GM12891 (cell line): Measurements from ENCODE around the gene C10orf90.

ENCODE experiments used
- DNase-seq: peaks from one replicate; pipeline ENCODE4 v3.0.0; 2011; ENCODE audit warnings: low spot score; ENCODE audit not compliant: insufficient read length
- FAIRE-seq: peaks from 2 replicates; lab custom pipeline; 2011; peaks lifted over from hg19 to GRCh38; lab: Jason Lieb, UNC
- PAX5 ChIP-seq: IDR thresholded peaks from 2 replicates; pipeline ENCODE4 v1.6.1; 2011; ENCODE audit warnings: low read length, moderate library complexity, mild to moderate bottlenecking; ENCODE audit not compliant: insufficient read depth, severe bottlenecking
- POLR2A ChIP-seq: IDR thresholded peaks from 2 replicates; pipeline ENCODE4 v1.6.1; 2011; ENCODE audit warnings: low read depth, low read length, control low read depth
- POLR2AphosphoS5 ChIP-seq: IDR thresholded peaks from 2 replicates; pipeline ENCODE4 v1.6.1; 2011; ENCODE audit warnings: low read depth, low read length, control low read depth
- POU2F2 ChIP-seq: IDR thresholded peaks from 2 replicates; pipeline ENCODE4 v1.6.1; 2011; ENCODE audit warnings: low read depth, mild to moderate bottlenecking, control low read depth, low read length, moderate library complexity
- SPI1 ChIP-seq: IDR thresholded peaks from 2 replicates; pipeline ENCODE4 v1.6.1; 2011; ENCODE audit warnings: low read depth, low read length, control low read depth
- TAF1 ChIP-seq: IDR thresholded peaks from 2 replicates; pipeline ENCODE4 v1.6.1; 2011; ENCODE audit warnings: low read depth, low read length, control low read depth

Gene C10orf90

DNA sequence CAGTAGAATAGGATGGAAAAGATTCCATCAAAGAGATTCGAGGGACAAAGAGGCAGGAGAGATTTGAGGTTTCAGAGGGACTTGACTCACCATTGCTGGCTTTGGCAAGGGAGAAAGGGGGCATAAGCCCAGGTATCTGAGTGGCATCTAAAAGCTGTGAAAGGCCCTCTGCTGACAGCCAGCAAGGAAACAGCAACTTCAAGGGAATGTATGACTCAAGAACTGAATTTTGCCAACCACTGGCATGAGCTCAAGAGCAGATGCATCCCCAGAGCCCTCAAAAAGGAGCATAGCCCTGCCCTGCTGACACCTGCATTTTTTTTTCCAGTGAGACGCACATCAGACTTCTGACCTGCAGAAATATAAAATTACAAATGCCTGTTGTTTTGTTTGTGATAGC, 262.7 kb downstream of the C10orf90 start:
- FAIRE-seq (no peak), DNase-seq (no peak)
- TF ChIP-seq TAF1 (no peak), POLR2AphosphoS5 (no peak), POU2F2 (no peak), POLR2A (no peak), SPI1 (no peak), PAX5 (no peak)

DNA sequence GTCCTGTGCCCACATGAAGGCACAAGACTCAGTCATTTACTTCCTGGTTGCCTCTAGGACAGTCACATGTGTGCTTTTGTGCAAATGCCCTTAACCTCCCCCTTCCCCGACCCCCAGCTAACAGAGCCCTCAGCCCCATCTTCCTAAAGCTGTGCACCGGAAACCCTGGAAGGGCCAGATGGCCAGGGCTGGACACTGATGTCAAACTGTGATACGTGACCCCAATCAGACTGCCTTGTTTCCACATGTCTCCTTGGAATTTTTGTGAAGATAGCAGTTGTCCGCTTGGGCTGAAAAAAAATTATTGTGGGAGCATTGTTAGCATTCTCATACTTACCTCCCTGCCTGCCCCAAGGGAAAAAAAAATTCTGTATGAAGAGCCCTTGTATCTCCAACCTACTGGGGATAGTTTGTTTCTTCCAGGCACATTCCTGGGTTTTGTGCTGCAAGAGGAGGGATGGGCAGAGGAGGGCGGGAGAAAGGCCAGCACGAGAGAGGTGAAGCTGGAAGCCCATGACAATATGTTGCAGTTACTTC, 265.2 kb downstream of the C10orf90 start:
- FAIRE-seq (no peak), DNase-seq (no peak)
- TF ChIP-seq POU2F2 (no peak), SPI1 (no peak), POLR2AphosphoS5 (no peak), POLR2A (no peak), PAX5 (no peak), TAF1 (no peak)

GRCh38 chr10:126402721-126403695, 267.5 kb downstream of the C10orf90 start:
- no peak for FAIRE-seq
- no peak for TF ChIP-seq POU2F2
- no peak for TF ChIP-seq POLR2A
- TF ChIP-seq SPI1: no peak
- TF ChIP-seq PAX5: no peak
- TF ChIP-seq TAF1: no peak
- no peak for TF ChIP-seq POLR2AphosphoS5
- DNase-seq: no peak

DNA sequence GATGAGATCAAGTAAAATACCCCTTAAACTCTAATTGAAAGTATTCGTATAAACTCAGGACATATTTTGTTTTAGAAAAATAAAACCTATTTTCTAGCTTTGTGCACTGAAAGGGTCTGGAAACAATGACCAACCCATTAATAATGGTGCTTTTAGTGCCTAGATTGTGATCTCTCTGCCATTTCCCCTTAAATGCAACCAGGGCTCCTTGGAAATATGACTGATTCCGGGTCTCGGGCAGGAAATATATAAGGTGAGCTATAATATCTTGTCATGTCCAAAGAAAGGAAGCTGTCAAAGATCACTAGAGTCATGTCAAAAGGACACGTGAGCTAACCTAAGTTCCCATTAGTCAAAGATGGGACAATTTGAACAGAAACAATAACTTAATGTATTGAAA, 269.9 kb downstream of the C10orf90 start:
- TF ChIP-seq POLR2AphosphoS5 (no peak), POU2F2 (no peak), PAX5 (no peak), SPI1 (no peak)
- DNase-seq (no peak), FAIRE-seq (no peak)

- TF ChIP-seq SPI1: no peak
- TF ChIP-seq POLR2A: no peak
- no peak for TF ChIP-seq PAX5
- TF ChIP-seq TAF1: no peak
- TF ChIP-seq POU2F2: no peak
- TF ChIP-seq POLR2AphosphoS5: no peak
- FAIRE-seq (no peak), DNase-seq (no peak)
Measured at GRCh38 chr10:126398924-126399323, 271.6 kb downstream of the C10orf90 start.

DNA sequence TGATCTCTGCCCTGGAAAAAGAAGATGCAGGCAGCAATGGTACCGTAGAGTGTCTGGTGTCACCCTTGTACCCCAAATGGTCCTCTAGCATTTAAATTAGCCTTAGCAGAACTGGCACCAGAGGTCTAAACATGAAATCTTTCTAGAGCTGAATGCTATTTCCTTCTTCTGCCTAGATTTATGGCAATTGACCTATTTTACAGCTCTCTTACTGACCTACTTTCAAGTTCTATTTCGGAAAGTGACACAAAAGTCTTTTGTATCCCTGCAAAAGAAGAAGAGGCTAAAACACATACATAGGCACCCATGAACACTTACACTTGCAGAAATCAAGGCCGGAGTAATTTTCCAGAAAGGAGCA, 272.1 kb downstream of the C10orf90 start:
- FAIRE-seq (no peak), DNase-seq (no peak)
- no peak for TF ChIP-seq POU2F2
- TF ChIP-seq POLR2AphosphoS5: no peak
- TF ChIP-seq POLR2A: no peak
- no peak for TF ChIP-seq SPI1
- TF ChIP-seq TAF1: no peak
- TF ChIP-seq PAX5: no peak

DNA sequence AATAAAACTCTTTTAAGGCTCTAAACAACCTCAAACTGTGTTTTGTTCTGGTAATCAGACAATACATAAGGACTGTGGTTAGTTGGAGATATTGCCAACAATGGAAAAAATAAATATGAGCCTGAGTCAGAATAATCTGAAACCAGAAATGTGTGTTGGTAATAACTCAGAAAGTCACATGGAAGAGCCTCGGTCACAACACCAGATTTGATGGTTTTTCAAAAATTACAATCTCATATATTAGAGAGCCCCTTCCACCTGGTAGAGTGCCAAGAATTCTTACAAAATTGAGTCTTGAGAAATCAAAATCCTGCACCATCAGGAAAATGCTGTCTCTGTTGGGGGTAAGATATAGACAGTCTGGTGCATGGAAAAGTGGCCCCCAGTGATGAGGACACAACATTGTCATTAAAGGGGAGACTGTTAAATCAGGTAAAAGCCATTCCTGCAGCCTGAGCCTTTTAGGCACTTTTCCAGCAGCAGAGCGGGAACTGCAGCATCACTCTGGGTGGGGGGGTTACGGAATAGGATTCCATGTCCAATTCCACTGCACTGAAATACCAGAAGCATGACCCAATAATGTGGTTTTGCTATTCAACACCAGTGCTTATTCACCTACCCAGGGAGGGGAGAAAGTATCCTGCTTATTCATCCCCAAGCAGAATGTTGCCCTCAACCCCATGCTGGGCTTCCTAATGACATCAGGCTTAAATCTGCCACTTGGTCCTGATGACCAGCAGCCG, 272.7 kb downstream of the C10orf90 start:
- TF ChIP-seq POU2F2 (no peak), PAX5 (no peak), POLR2A (no peak), POLR2AphosphoS5 (no peak), SPI1 (no peak), TAF1 (no peak)
- FAIRE-seq (no peak), DNase-seq (no peak)

GRCh38 chr10:126397156-126397555, 273.3 kb downstream of the C10orf90 start:
- no peak for TF ChIP-seq PAX5
- TF ChIP-seq TAF1: no peak
- no peak for TF ChIP-seq SPI1
- TF ChIP-seq POU2F2: no peak
- no peak for TF ChIP-seq POLR2A
- TF ChIP-seq POLR2AphosphoS5: no peak
- DNase-seq: no peak
- FAIRE-seq: no peak

DNA sequence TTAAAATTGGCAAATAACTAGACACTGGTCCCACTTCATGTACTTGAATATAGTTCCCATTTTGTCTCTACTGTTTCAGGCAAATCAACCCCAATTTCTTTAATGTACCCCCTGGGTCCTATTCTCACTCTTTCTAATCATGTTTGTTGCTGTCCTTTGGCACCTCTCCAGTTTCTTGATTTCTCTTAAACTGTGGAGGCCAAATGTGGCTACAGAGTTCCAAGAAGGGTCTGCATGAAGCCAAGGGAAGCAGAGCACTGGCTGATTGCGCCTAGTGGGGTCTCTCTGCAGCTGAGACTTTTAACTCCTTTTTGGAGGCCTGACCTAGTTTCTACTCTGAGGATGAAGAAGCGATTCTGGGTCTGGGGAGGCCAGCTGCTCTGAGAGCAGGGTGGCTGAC, 275.5 kb downstream of the C10orf90 start:
- FAIRE-seq: no peak
- TF ChIP-seq POLR2A: no peak
- no peak for TF ChIP-seq POU2F2
- TF ChIP-seq TAF1: no peak
- TF ChIP-seq SPI1: no peak
- TF ChIP-seq PAX5: no peak
- no peak for TF ChIP-seq POLR2AphosphoS5

More for the DNA sequence above, 275.5 kb downstream of the C10orf90 start:
- DNase-seq: no peak
